ENCODE data around the gene SEC61A1.

Gene SEC61A1

GRCh38 chr3:128103136-128103676 lies 51.0 kb downstream of the SEC61A1 start:
- Mint-ChIP-seq H3K27me3 (no peaks in the 10 kb centered on the region), H3K4me3 (no peak overlapping the region), H3K9me3 (no peaks in the 10 kb centered on the region), H3K27ac (no peak overlapping the region), H3K36me3 (peaks cover 65% of the 10 kb centered on the region), H3K4me1 (no peaks in the 10 kb centered on the region)
- ATAC-seq, result no peak

- peaks cover 48% of the 10 kb centered on the region for H3K36me3 Mint-ChIP-seq
- peaks cover 8% of the 10 kb centered on the region for H3K4me1 Mint-ChIP-seq
- no peak overlapping the region for H3K4me3 Mint-ChIP-seq
- H3K27ac Mint-ChIP-seq, result no peak overlapping the region
- H3K27me3 Mint-ChIP-seq, result no peaks in the 10 kb centered on the region
- no peaks in the 10 kb centered on the region for H3K9me3 Mint-ChIP-seq
- ATAC-seq, result no peak
These were observed 55.6 kb downstream of the SEC61A1 start for GRCh38 chr3:128107834-128108233.

- Mint-ChIP-seq H3K9me3 (no peaks in the 10 kb centered on the region), H3K4me3 (no peak overlapping the region), H3K27me3 (no peaks in the 10 kb centered on the region), H3K27ac (peak overlapping the region; percentile 87), H3K36me3 (peaks cover 39% of the 10 kb centered on the region), H3K4me1 (peaks cover 29% of the 10 kb centered on the region)
- ATAC-seq, result no peak
These were observed 58.9 kb downstream of the SEC61A1 start for GRCh38 chr3:128111147-128111546.

GRCh38 chr3:128112357-128112968 lies 60.2 kb downstream of the SEC61A1 start:
- ATAC-seq, result peak; percentile 86
- H3K36me3 Mint-ChIP-seq, result peaks cover 37% of the 10 kb centered on the region
- no peaks in the 10 kb centered on the region for H3K27me3 Mint-ChIP-seq
- H3K4me1 Mint-ChIP-seq, result peaks cover 29% of the 10 kb centered on the region
- H3K27ac Mint-ChIP-seq, result peak overlapping the region; percentile 87
- H3K9me3 Mint-ChIP-seq, result no peaks in the 10 kb centered on the region
- no peak overlapping the region for H3K4me3 Mint-ChIP-seq

GRCh38 chr3:128113817-128114794 lies 61.9 kb downstream of the SEC61A1 start:
- Mint-ChIP-seq H3K27ac (peak overlapping the region; percentile 87), H3K36me3 (peaks cover 50% of the 10 kb centered on the region), H3K9me3 (no peaks in the 10 kb centered on the region), H3K27me3 (no peaks in the 10 kb centered on the region), H3K4me3 (peak overlapping the region; percentile 60), H3K4me1 (peaks cover 36% of the 10 kb centered on the region)
- peak; percentile 93 for ATAC-seq

All from stimulated activated memory B cell treated with anti-CD40 and anti-IgM and Interleukin-4, amounts not matched to agents 10 μg/mL and 1 μg/mL and 100 μg/mL, for 72 hours (primary cell).